IMR-90 (cell line): Measurements from ENCODE around the gene VWA8. TPM values are rescaled to one million over a fixed set of nuclear protein-coding genes. Genes with fewer than 3 reads are reported as not detected.

Experiments
- ATAC-seq: fragments of 200-7000 bp; cut with Tn5 transposase; 2 replicates; pipeline ENCODE4 v1.9.1; 2020; ENCODE audit warnings: low read depth, mild to moderate bottlenecking, moderate library complexity
- BruUV-seq: library from RNA; stranded (reverse); fragments of 400-500 nt; replicated peaks from 2 replicates; lab custom pipeline; 2021; lab: Mats Ljungman, UMichigan
- CTCF ChIA-PET: fragments of 300-600 bp; formaldehyde crosslinking; extraction: SDS; loops from one replicate; lab custom pipeline; 2021; ENCODE audit warnings: antibody characterized with exemption; lab: Yijun Ruan, JAX
- POLR2A ChIA-PET: fragments of 300-600 bp; sonication (Branson Sonifier 250); formaldehyde crosslinking; loops from one replicate; lab custom pipeline; 2022; ENCODE audit warnings: antibody characterized with exemption; ENCODE audit not compliant: unreplicated experiment; lab: Charles Lee
- DNase-seq: peaks from one replicate; pipeline ENCODE4 v3.0.0; 2013
- H2AFZ ChIP-seq: replicated peaks from 2 replicates; pipeline ENCODE3; 2013; ENCODE audit warnings: low read length, mild to moderate bottlenecking; ENCODE audit not compliant: poor library complexity
- H2AK5ac ChIP-seq: 2 replicates; pipeline ENCODE4 v1.6.1; 2013; ENCODE audit warnings: low read depth, low read length, inconsistent platforms
- H2AK9ac ChIP-seq: replicated peaks from 2 replicates; pipeline ENCODE3; 2013; ENCODE audit warnings: mild to moderate bottlenecking, low read depth, low read length, moderate library complexity; ENCODE audit not compliant: poor library complexity
- H2BK120ac ChIP-seq: 2 replicates; pipeline ENCODE4 v1.6.1; 2013; ENCODE audit warnings: low read depth, low read length, inconsistent platforms
- H2BK15ac ChIP-seq: 3 replicates; pipeline ENCODE4 v1.6.1; 2013; ENCODE audit warnings: low read depth, low read length, inconsistent platforms
- H2BK20ac ChIP-seq: 2 replicates; pipeline ENCODE4 v1.6.1; 2013; ENCODE audit warnings: low read depth, mild to moderate bottlenecking, inconsistent platforms, low read length, moderate library complexity
- H2BK5ac ChIP-seq: 2 replicates; pipeline ENCODE4 v1.6.1; 2013; ENCODE audit warnings: mild to moderate bottlenecking, low read depth, low read length, inconsistent platforms; ENCODE audit not compliant: poor library complexity, severe bottlenecking
- H3K14ac ChIP-seq: replicated peaks from 2 replicates; pipeline ENCODE4 v1.6.1; 2013; ENCODE audit warnings: low read depth, low read length, inconsistent platforms
- H3K18ac ChIP-seq: 2 replicates; pipeline ENCODE4 v1.6.1; 2013; ENCODE audit warnings: low read depth, low read length, control low read depth
- H3K23ac ChIP-seq: 2 replicates; pipeline ENCODE4 v1.6.1; 2013; ENCODE audit warnings: low read depth, low read length, inconsistent platforms
- H3K27ac ChIP-seq: 2 replicates; pipeline ENCODE4 v1.5.1; 2013; ENCODE audit warnings: mild to moderate bottlenecking, control low read depth, low read length; ENCODE audit not compliant: insufficient read depth
- H3K27me3 ChIP-seq: 2 replicates; pipeline ENCODE4 v1.6.1; 2013; ENCODE audit warnings: low read length; ENCODE audit not compliant: control insufficient read depth, insufficient read depth
- H3K36me3 ChIP-seq: 2 replicates; pipeline ENCODE4 v1.6.1; 2013; ENCODE audit warnings: low read length, mixed read lengths; ENCODE audit not compliant: control insufficient read depth, insufficient read depth
- H3K4ac ChIP-seq: 2 replicates; pipeline ENCODE4 v1.6.1; 2013; ENCODE audit warnings: low read depth, low read length, inconsistent platforms
- H3K4me1 ChIP-seq: 2 replicates; pipeline ENCODE4 v1.6.1; 2013; ENCODE audit warnings: low read length, mixed read lengths; ENCODE audit not compliant: control insufficient read depth, insufficient read depth
- H3K4me2 ChIP-seq: 2 replicates; pipeline ENCODE4 v1.6.1; 2013; ENCODE audit warnings: low read depth, mild to moderate bottlenecking, control low read depth, low read length, moderate library complexity
- H3K4me3 ChIP-seq: 2 replicates; pipeline ENCODE4 v1.5.1; 2013; ENCODE audit warnings: low read depth, mild to moderate bottlenecking, control low read depth, low read length, moderate library complexity; ENCODE audit not compliant: insufficient read depth
- H3K56ac ChIP-seq: 2 replicates; pipeline ENCODE4 v1.6.1; 2013; ENCODE audit warnings: low read length, inconsistent platforms; ENCODE audit not compliant: insufficient read depth; ENCODE audit errors: extremely low read depth
- H3K79me1 ChIP-seq, 2 experiments: 2 replicates each; pipeline ENCODE4 v1.6.1; 2013; ENCODE audit warnings: low read length in 2 of 2, inconsistent platforms in 1 of 2, low read depth in 1 of 2
- H3K9ac ChIP-seq: 2 replicates; pipeline ENCODE4 v1.6.1; 2013; ENCODE audit warnings: low read depth, low read length, control low read depth
- H3K9me1 ChIP-seq: 2 replicates; pipeline ENCODE4 v1.6.1; 2013; ENCODE audit warnings: low read length, inconsistent platforms; ENCODE audit not compliant: insufficient read depth
- H3K9me3 ChIP-seq: 2 replicates; pipeline ENCODE4 v1.6.1; 2013; ENCODE audit warnings: low read length; ENCODE audit not compliant: control insufficient read depth, insufficient read depth
- H4K20me1 ChIP-seq: 2 replicates; pipeline ENCODE4 v1.6.1; 2013; ENCODE audit warnings: low read length, inconsistent platforms; ENCODE audit not compliant: insufficient read depth
- H4K5ac ChIP-seq: 2 replicates; pipeline ENCODE4 v1.6.1; 2013; ENCODE audit warnings: mild to moderate bottlenecking, low read depth, low read length, control low read depth
- H4K8ac ChIP-seq, 2 experiments: 2 replicates each; pipeline ENCODE4 v1.6.1; 2013; ENCODE audit warnings: low read depth in 2 of 2, low read length in 2 of 2, control low read depth in 1 of 2, inconsistent platforms in 1 of 2
- H4K91ac ChIP-seq: 2 replicates; pipeline ENCODE4 v1.6.1; 2013; ENCODE audit warnings: low read depth, low read length, inconsistent platforms; ENCODE audit not compliant: insufficient read depth
- FOS ChIP-seq: fragments of 150-350 bp; IDR thresholded peaks from 2 replicates; pipeline ENCODE4 v1.6.1; 2016; ENCODE audit warnings: low read depth, low read length
- MAFK ChIP-seq: IDR thresholded peaks from 2 replicates; pipeline ENCODE4 v1.6.1; 2012; ENCODE audit warnings: low read depth, low read length, improper control_type of control experiment
- RFX5 ChIP-seq: IDR thresholded peaks from 2 replicates; pipeline ENCODE4 v1.8.0; 2012; ENCODE audit warnings: low read depth, mild to moderate bottlenecking, low read length, moderate library complexity
- WGBS, 2 experiments: methylation state at CpG; one replicate each; pipeline versions ENCODE4 v1.1.5 to v1.1.7; 2013; ENCODE audit warnings: missing lambda C conversion rate in 2 of 2; ENCODE audit not compliant: insufficient read length in 1 of 2; ENCODE audit errors: extremely low coverage in 2 of 2; 5-methylcytosine and 5-hydroxymethylcytosine counted together
- dilution Hi-C: fragments of 300-500 bp; cut with HindIII; formaldehyde crosslinking; loops from one replicate; pipeline ENCODE4 v1.14.3; 2018; ENCODE audit warnings: low sequenced_read_pairs; ENCODE audit not compliant: unreplicated experiment
- in situ Hi-C: fragments of 300-500 bp; cut with MboI; formaldehyde crosslinking; loops from 3 replicates; pipeline ENCODE4 v1.14.3; 2019; ENCODE audit warnings: low sequenced_read_pairs, inconsistent platforms, mixed read lengths
- intact Hi-C: fragments of 100-400 bp; cut with micrococcal nuclease; formaldehyde crosslinking; loops from 2 replicates; pipeline ENCODE4 v1.10.0; 2022
- polyA plus RNA-seq, 3 experiments: library from polyadenylated mRNA; depleted of rRNA; stranded (reverse); fragments of >200 nt; gene quantifications; 2 replicates each; pipeline ENCODE4 v1.2.3, GENCODE V29; 2012; ENCODE audit warnings: low replicate concordance in 1 of 3
- total RNA-seq: library from RNA; depleted of rRNA; stranded (reverse); fragments of >200 nt; gene quantifications from 2 replicates; pipeline ENCODE4 v1.2.3, GENCODE V29; 2012
- TF ChIP-seq, protein P1 (sequence below): conservative IDR thresholded peaks from 2 replicates; pipeline ENCODE4 v1.5.1; 2012; ENCODE audit warnings: mild to moderate bottlenecking, low read depth, low read length, improper control_type of control experiment

VWA8 gene
- total and polyA plus RNA-seq, 2 of the 4 experiments (the other 2 are of a cell fraction) = 5.9 to 18.3 TPM

GRCh38 chr13:41528021-41528420 lies 432.9 kb downstream of the VWA8 start:
- H2AK5ac ChIP-seq = 0 out of 2 replicates have a peak overlapping the region, but pooled peaks have one; percentile 33
- H2BK5ac ChIP-seq = no peak overlapping the region
- no TSS peak for BruUV-seq
- H3K9ac ChIP-seq = no peak overlapping the region
- no peak overlapping the region for H3K14ac ChIP-seq
- ChIA-PET POLR2A (no interaction called here), CTCF (no interaction called here)
- H3K9me1 ChIP-seq = no peaks in the 10 kb centered on the region
- no peak overlapping the region for H2AFZ ChIP-seq
- H3K23ac ChIP-seq = no peak overlapping the region
- H3K4me3 ChIP-seq = no peak overlapping the region
- TF ChIP-seq RFX5 (no peak), FOS (no peak), MAFK (no peak)
- TF ChIP-seq, protein P1, sequence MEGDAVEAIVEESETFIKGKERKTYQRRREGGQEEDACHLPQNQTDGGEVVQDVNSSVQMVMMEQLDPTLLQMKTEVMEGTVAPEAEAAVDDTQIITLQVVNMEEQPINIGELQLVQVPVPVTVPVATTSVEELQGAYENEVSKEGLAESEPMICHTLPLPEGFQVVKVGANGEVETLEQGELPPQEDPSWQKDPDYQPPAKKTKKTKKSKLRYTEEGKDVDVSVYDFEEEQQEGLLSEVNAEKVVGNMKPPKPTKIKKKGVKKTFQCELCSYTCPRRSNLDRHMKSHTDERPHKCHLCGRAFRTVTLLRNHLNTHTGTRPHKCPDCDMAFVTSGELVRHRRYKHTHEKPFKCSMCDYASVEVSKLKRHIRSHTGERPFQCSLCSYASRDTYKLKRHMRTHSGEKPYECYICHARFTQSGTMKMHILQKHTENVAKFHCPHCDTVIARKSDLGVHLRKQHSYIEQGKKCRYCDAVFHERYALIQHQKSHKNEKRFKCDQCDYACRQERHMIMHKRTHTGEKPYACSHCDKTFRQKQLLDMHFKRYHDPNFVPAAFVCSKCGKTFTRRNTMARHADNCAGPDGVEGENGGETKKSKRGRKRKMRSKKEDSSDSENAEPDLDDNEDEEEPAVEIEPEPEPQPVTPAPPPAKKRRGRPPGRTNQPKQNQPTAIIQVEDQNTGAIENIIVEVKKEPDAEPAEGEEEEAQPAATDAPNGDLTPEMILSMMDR = no peak
- no peaks in the 10 kb centered on the region for H3K79me1 ChIP-seq
- H3K18ac ChIP-seq = no peak overlapping the region
- H4K8ac ChIP-seq = no peak overlapping the region
- WGBS, 2 experiments = 100% methylated on average over 2 of the region's 3 CpGs; no CpG with 5 or more reads in 1 of the 2 experiments
- H2BK20ac ChIP-seq = no peak overlapping the region
- H3K4me1 ChIP-seq = no peaks in the 10 kb centered on the region
- in situ Hi-C loops (no loop called here), dilution Hi-C loops (no loop called here), intact Hi-C loops (no loop called here)
- no peak overlapping the region for H3K27ac ChIP-seq
- no peak overlapping the region for H4K5ac ChIP-seq
- H3K36me3 ChIP-seq = no peaks in the 10 kb centered on the region
- DNase-seq = no peak
- H2AK9ac ChIP-seq = no peak overlapping the region
- H3K56ac ChIP-seq = no peak overlapping the region
- no peak overlapping the region for H4K91ac ChIP-seq
- no peaks in the 10 kb centered on the region for H4K20me1 ChIP-seq
- H3K4me2 ChIP-seq = no peak overlapping the region
- H3K9me3 ChIP-seq = no peaks in the 10 kb centered on the region
- no peak overlapping the region for H3K4ac ChIP-seq
- no peaks in the 10 kb centered on the region; the same call in 1 of the 2 replicates for H3K27me3 ChIP-seq
- no peak overlapping the region for H2BK120ac ChIP-seq
- no peak overlapping the region for H2BK15ac ChIP-seq
- ATAC-seq = no peak
